A549 (cell line): ENCODE measurements around the gene SMIM36.

Source experiments
- CHD4 ChIP-seq: fragments of 200-600 bp; sonication (generic); IDR thresholded peaks from 2 replicates; pipeline ENCODE4 v1.6.1; 2016; ENCODE audit warnings: antibody characterized with exemption, mild to moderate bottlenecking, borderline replicate concordance
- CTCF ChIP-seq: fragments of >200 bp; sonication (Bioruptor Twin); formaldehyde crosslinking; IDR thresholded peaks from 3 replicates; pipeline ENCODE4 v1.5.1; 2016
- EP300 ChIP-seq, 2 experiments: fragments of >200 bp; sonication (Bioruptor Twin); formaldehyde crosslinking; IDR thresholded peaks; 2 replicates in 1 of 2; 3 replicates in 1 of 2; pipeline ENCODE4 v1.6.1; 2016 to 2017
- HOXA7 ChIP-seq: fragments of 250-450 bp; sonication (Bioruptor Pico); IDR thresholded peaks from 2 replicates; pipeline ENCODE4 v1.5.0; 2020; ENCODE audit warnings: mild to moderate bottlenecking, moderate library complexity
- KDM5A ChIP-seq: fragments of 200-600 bp; sonication (generic); IDR thresholded peaks from 2 replicates; pipeline ENCODE4 v1.6.1; 2016; ENCODE audit warnings: antibody characterized with exemption, mild to moderate bottlenecking
- MAX ChIP-seq: IDR thresholded peaks from 2 replicates; pipeline ENCODE4 v1.6.1; 2012
- NPAS2 ChIP-seq: fragments of 250-450 bp; sonication (Bioruptor Pico); IDR thresholded peaks from 2 replicates; pipeline ENCODE4 v1.8.0; 2022; ENCODE audit warnings: mild to moderate bottlenecking, moderate library complexity, borderline replicate concordance
- NR3C1 ChIP-seq: fragments of >200 bp; sonication (Bioruptor Twin); formaldehyde crosslinking; IDR thresholded peaks from 3 replicates; pipeline ENCODE4 v1.6.1; 2017
- PHF8 ChIP-seq: fragments of 200-600 bp; sonication (generic); IDR thresholded peaks from 2 replicates; pipeline ENCODE4 v1.6.1; 2016; ENCODE audit warnings: low read depth, mild to moderate bottlenecking, antibody characterized with exemption, moderate library complexity, borderline replicate concordance
- POLR2A ChIP-seq: IDR thresholded peaks from 2 replicates; pipeline ENCODE4 v1.6.1; 2012; ENCODE audit warnings: mild to moderate bottlenecking, low read length
- RCOR1 ChIP-seq: fragments of 150-350 bp; IDR thresholded peaks from 2 replicates; pipeline ENCODE4 v1.6.1; 2014; ENCODE audit warnings: antibody characterized with exemption, low read length, low read depth
- REST ChIP-seq: fragments of 200-600 bp; sonication (generic); IDR thresholded peaks from 2 replicates; pipeline ENCODE4 v1.6.1; 2016; ENCODE audit warnings: antibody characterized with exemption, mild to moderate bottlenecking, moderate library complexity
- ZSCAN20 ChIP-seq: fragments of 250-450 bp; sonication (Bioruptor Pico); IDR thresholded peaks from 2 replicates; pipeline ENCODE4 v1.8.0; 2022; ENCODE audit warnings: mild to moderate bottlenecking, moderate library complexity

GRCh38 chr17:55487695-55488432 is 23.4 kb downstream of the SMIM36 start:
- TF ChIP-seq CTCF (no peak), REST (no peak), PHF8 (no peak), EP300 (IDR thresholded peaks at IDR 0.05) (no peak), RCOR1 (no peak), MAX (no peak), CHD4 (no peak), HOXA7 (no peak), POLR2A (no peak), KDM5A (no peak), ZSCAN20 (CRISPR knock-in tag) (no peak), NR3C1 (no peak), NPAS2 (CRISPR knock-in tag) (no peak)
